NCI-H82 treated with DMSO at 0.1 percent for 48 hours (cell line): ENCODE measurements around the gene SLC35G1.
A peak's percentile ranks its signal among the peaks of the same experiment; 100 is the strongest.

Source experiments
- DNase-seq: peaks from one replicate; lab custom pipeline; 2025; ENCODE audit not compliant: unreplicated experiment; lab: John Stamatoyannopoulos, UW

Gene SLC35G1, protein sequence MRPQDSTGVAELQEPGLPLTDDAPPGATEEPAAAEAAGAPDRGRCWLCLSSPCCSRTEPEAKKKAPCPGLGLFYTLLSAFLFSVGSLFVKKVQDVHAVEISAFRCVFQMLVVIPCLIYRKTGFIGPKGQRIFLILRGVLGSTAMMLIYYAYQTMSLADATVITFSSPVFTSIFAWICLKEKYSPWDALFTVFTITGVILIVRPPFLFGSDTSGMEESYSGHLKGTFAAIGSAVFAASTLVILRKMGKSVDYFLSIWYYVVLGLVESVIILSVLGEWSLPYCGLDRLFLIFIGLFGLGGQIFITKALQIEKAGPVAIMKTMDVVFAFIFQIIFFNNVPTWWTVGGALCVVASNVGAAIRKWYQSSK

DNA sequence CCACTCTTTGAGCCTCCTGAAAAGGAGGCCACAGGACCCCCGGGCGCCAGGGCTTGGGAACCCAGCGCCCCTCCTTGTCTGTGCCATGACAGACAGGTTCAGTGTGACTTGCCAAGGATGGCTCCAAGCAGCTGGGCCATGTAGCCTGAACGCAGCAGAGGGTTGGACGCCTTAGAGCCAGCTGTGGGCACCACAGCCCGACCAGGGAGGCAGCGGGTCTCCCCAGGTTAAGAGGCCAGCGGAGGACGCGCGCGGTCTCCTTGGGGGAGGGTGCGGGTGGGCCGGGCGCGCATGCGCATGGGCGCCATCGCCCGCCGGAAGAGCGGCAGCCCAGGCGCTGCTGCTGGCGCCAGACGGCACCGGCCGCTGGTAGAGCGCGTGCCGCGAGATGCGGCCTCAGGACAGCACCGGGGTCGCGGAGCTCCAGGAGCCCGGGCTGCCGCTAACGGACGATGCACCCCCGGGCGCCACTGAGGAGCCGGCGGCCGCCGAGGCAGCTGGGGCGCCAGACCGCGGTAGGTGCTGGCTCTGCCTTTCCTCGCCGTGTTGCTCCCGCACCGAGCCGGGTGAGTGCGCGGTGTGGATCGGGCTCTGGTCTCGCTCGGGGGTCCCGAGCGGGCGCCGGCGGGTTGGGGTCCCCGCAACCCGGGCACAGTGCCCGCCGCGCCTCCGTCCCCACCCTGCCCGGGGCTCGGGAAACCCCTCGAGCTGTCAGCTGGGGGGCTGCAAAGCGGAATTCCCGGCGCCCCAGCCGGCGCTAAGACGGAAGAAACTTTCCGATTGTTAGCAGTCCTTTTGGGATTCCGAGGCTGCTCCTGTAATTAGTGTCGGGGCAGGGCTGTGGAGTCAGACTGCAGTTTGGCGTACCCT, at the start of gene SLC35G1:
SLC35G1 (plus strand) TSS at position 333 of the 870 bp plus-strand sequence; CDS start at position 389, 56 bp downstream.
- peak; percentile 44 for DNase-seq

- DNase-seq, result no peak
These were observed 48.7 kb upstream of the SLC35G1 start for GRCh38 chr10:93844979-93845626.

- no peak for DNase-seq
These were observed 44.2 kb upstream of the SLC35G1 start for GRCh38 chr10:93849593-93849992.

GRCh38 chr10:93850031-93851015, 43.5 kb upstream of the SLC35G1 start:
- no peak for DNase-seq

- DNase-seq, result no peak
These were observed 42.6 kb upstream of the SLC35G1 start for GRCh38 chr10:93851169-93851568.

- no peak for DNase-seq
These were observed 41.2 kb upstream of the SLC35G1 start for GRCh38 chr10:93852476-93853095.

GRCh38 chr10:93854975-93855374, 38.8 kb upstream of the SLC35G1 start:
- no peak for DNase-seq

- DNase-seq, result no peak
These were observed 37.2 kb upstream of the SLC35G1 start for GRCh38 chr10:93856349-93857145.

DNA sequence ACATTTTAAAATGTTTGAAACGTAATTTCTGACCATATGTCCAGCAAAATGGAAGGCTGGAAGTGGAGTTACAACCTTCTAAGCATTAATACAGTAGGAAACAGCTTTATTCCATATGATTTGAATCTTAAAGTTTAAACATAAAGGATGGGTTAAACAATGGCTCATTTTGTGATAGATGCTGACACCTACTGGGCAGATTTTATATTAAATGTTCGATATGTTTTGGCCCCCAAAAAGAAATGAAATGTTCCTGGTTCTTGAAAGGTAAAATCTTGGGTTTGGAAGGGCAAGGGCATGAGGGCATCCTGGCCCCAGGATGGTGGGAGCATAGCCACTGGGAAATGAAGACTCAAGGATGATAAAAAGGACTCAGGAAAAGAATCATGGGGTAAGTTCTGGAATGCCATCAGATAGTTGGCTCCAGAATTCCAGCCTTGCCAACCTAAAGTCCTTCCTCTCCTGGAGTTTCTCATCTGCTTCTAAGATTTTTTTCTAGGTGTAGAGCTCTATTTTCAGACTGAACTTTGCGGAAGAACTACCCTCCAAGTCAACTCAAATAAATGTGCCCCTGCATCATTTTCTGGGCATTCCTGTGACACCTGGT, 34.6 kb upstream of the SLC35G1 start:
- no peak for DNase-seq

GRCh38 chr10:93861825-93862224, 32.0 kb upstream of the SLC35G1 start:
- no peak for DNase-seq

GRCh38 chr10:93865794-93866425, 27.9 kb upstream of the SLC35G1 start:
- no peak for DNase-seq

- DNase-seq, result no peak
These were observed 26.3 kb upstream of the SLC35G1 start for GRCh38 chr10:93867525-93867924.

GRCh38 chr10:93871671-93872204, 22.0 kb upstream of the SLC35G1 start:
- DNase-seq, result peak; percentile 60

GRCh38 chr10:93872375-93873158, 21.2 kb upstream of the SLC35G1 start:
- DNase-seq, result peak; percentile 84

GRCh38 chr10:93873420-93874115, 20.2 kb upstream of the SLC35G1 start:
- DNase-seq, result peak; percentile 17

- DNase-seq, result peak; percentile 55
These were observed 19.3 kb upstream of the SLC35G1 start for GRCh38 chr10:93874309-93875031.
